ENCODE measurements around the gene FBXW4. TPM values are rescaled to one million over a fixed set of nuclear protein-coding genes. Genes with fewer than 3 reads are reported as not detected.
"Not testable (repeated sequence)": the region's sequence is repeated elsewhere in the genome, so short reads cannot be mapped to it uniquely, and the experiment has no call there.

Gene FBXW4
- total and polyA plus RNA-seq, 10 of the 15 experiments (the other 5 are each of a cell fraction or from before 2014, with no cell fraction given), result 5.7 to 42.0 (median 27.5) TPM

GRCh38 chr10:101639141-101639900, 55.6 kb downstream of the FBXW4 start:
- Histone ChIP-seq H3K9ac (ENCODE audit: control insufficient read depth, insufficient read depth, low read length) (no peak overlapping the region), H3K36me3 (ENCODE audit: control insufficient read depth in 2 of 2, insufficient read depth in 2 of 2, low read length in 1 of 2) (peaks cover 3 to 8% of the 10 kb centered on the region in 2 experiments; a peak in 3 of 4 replicates), H4K20me1 (ENCODE audit: control insufficient read depth, insufficient read depth) (no peaks in the 10 kb centered on the region), H3K4me3 (no peak overlapping the region), H3K27ac (ENCODE audit: control insufficient read depth, insufficient read depth) (no peak overlapping the region), H3K4me1 (ENCODE audit: control insufficient read depth, insufficient read depth, low read length) (no peaks in the 10 kb centered on the region), H3K79me2 (ENCODE audit: control insufficient read depth, insufficient read depth, low read length) (no peaks in the 10 kb centered on the region), H3K9me3 (replicated peaks; ENCODE audit: control insufficient read depth, insufficient read depth, low read length) (no peaks in the 10 kb centered on the region), H2AFZ (ENCODE audit: control insufficient read depth, low read depth, low read length) (no peak overlapping the region), H3K4me2 (ENCODE audit: control insufficient read depth, insufficient read depth) (no peak overlapping the region), H3K27me3 (replicated peaks in 1 of 2; ENCODE audit: control insufficient read depth in 2 of 2, insufficient read depth in 2 of 2, low read length in 1 of 2) (no peaks in the 10 kb centered on the region)
- FAIRE-seq (no peak), ATAC-seq (no peak), DNase-seq (ENCODE audit: low read depth, low spot score) (no peak)
- in situ Hi-C loops (cut with MboI), result no loop called here
- 97% methylated on average over 2 of the region's 2 CpGs for WGBS (ENCODE audit: insufficient coverage, insufficient replicate concordance, low lambda C conversion rate, missing lambda C conversion rate)
- SMC1A ChIA-PET (ENCODE audit: uncharacterized antibody, unreplicated experiment), result interaction anchor here (0.8 to 1.2 kb wide), 2 partner anchors 10 to 14 kb away, joined by 3 read pairs; no protein-coding TSS in a partner anchor
- TF ChIP-seq BMI1 (IDR thresholded peaks at IDR 0.05; ENCODE audit: borderline replicate concordance), result no peak
- TF ChIP-seq, protein P1, sequence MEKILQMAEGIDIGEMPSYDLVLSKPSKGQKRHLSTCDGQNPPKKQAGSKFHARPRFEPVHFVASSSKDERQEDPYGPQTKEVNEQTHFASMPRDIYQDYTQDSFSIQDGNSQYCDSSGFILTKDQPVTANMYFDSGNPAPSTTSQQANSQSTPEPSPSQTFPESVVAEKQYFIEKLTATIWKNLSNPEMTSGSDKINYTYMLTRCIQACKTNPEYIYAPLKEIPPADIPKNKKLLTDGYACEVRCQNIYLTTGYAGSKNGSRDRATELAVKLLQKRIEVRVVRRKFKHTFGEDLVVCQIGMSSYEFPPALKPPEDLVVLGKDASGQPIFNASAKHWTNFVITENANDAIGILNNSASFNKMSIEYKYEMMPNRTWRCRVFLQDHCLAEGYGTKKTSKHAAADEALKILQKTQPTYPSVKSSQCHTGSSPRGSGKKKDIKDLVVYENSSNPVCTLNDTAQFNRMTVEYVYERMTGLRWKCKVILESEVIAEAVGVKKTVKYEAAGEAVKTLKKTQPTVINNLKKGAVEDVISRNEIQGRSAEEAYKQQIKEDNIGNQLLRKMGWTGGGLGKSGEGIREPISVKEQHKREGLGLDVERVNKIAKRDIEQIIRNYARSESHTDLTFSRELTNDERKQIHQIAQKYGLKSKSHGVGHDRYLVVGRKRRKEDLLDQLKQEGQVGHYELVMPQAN (conservative IDR thresholded peaks at IDR 0.05), result no peak
- no peak for TF ChIP-seq HDAC6 (IDR thresholded peaks at IDR 0.05; ENCODE audit: unreplicated experiment)
- POLR2A ChIA-PET, result no interaction called here
- CTCF ChIA-PET, result interaction anchor here (1.4 to 2.0 kb wide), 2 partner anchors 18 to 142 kb away, joined by 4 to 6 read pairs; no protein-coding TSS in a partner anchor
- intact Hi-C loops (cut with micrococcal nuclease; ENCODE audit: unreplicated experiment), result no loop called here
- no TSS peak for BruUV-seq (replicated peaks)
- RAD21 ChIA-PET (ENCODE audit: unreplicated experiment), result no interaction called here

GRCh38 chr10:101633510-101633909, 61.5 kb downstream of the FBXW4 start:
- 89% methylated on average over 4 of the region's 4 CpGs for WGBS (ENCODE audit: insufficient coverage, insufficient replicate concordance, low lambda C conversion rate, missing lambda C conversion rate)
- H3K9ac ChIP-seq (ENCODE audit: control insufficient read depth, insufficient read depth, low read length); RAD21 ChIA-PET (ENCODE audit: unreplicated experiment); POLR2A ChIA-PET; H3K27ac ChIP-seq (ENCODE audit: control insufficient read depth, insufficient read depth); H3K9me3 ChIP-seq (replicated peaks; ENCODE audit: control insufficient read depth, insufficient read depth, low read length); intact Hi-C loops (cut with micrococcal nuclease; ENCODE audit: unreplicated experiment); H2AFZ ChIP-seq (ENCODE audit: control insufficient read depth, low read depth, low read length); H3K27me3 ChIP-seq (replicated peaks in 1 of 2; ENCODE audit: control insufficient read depth in 2 of 2, insufficient read depth in 2 of 2, low read length in 1 of 2); ATAC-seq; in situ Hi-C loops (cut with MboI); FAIRE-seq; SMC1A ChIA-PET (ENCODE audit: uncharacterized antibody, unreplicated experiment); H3K4me2 ChIP-seq (ENCODE audit: control insufficient read depth, insufficient read depth); H3K79me2 ChIP-seq (ENCODE audit: control insufficient read depth, insufficient read depth, low read length); H4K20me1 ChIP-seq (ENCODE audit: control insufficient read depth, insufficient read depth); H3K36me3 ChIP-seq (ENCODE audit: control insufficient read depth in 2 of 2, insufficient read depth in 2 of 2, low read length in 1 of 2); BruUV-seq (replicated peaks); H3K4me3 ChIP-seq; H3K4me1 ChIP-seq (ENCODE audit: control insufficient read depth, insufficient read depth, low read length); DNase-seq (ENCODE audit: low read depth, low spot score): not testable (repeated sequence)
- CTCF ChIA-PET, result interaction anchor here (0.8 kb wide), 1 partner anchor 31 kb away, joined by 3 read pairs; no protein-coding TSS in a partner anchor

All from GM12878 (cell line).